ENCODE results near the gene NIPA2.

GRCh38 chr15:22799902-22800301 is 38.6 kb upstream of the NIPA2 start:
- TF ChIP-seq CTCF (IDR thresholded peaks at IDR 0.05; ENCODE audit: insufficient read depth, low read depth, low read length) (no peak), EZH2 (IDR thresholded peaks at IDR 0.05; ENCODE audit: insufficient read depth, low read length) (no peak)

Measured in astrocyte (in vitro differentiated cells and primary cell).